ENCODE results near the gene GPC5.

GPC5 gene

GRCh38 chr13:92843549-92843948 is 1445.1 kb downstream of the GPC5 start:
- no peaks in the 10 kb centered on the region for H3K9me3 ChIP-seq (ENCODE audit: insufficient read depth, low read depth, low read length)
- no peak overlapping the region for H3K23ac ChIP-seq (ENCODE audit: low read length)

GRCh38 chr13:92849381-92849780 is 1451.0 kb downstream of the GPC5 start:
- Histone ChIP-seq H3K27ac (ENCODE audit: low read depth, low read length) (no peak overlapping the region), H3K4me1 (ENCODE audit: control insufficient read depth in 1 of 2, insufficient read depth in 2 of 2, low read length in 2 of 2) (no peaks in the 10 kb centered on the region)
- DNase-seq = no peak

More at GRCh38 chr13:92843549-92843948, 1445.1 kb downstream of the GPC5 start:
- Histone ChIP-seq H3K36me3 (ENCODE audit: control insufficient read depth in 1 of 2, insufficient read depth in 2 of 2, low read length in 2 of 2) (no peaks in the 10 kb centered on the region), H3K14ac (ENCODE audit: low read length) (no peak overlapping the region), H3K27ac (ENCODE audit: low read depth, low read length) (no peak overlapping the region), H3K27me3 (ENCODE audit: insufficient read depth, low read length) (no peaks in the 10 kb centered on the region), H3K79me2 (ENCODE audit: control insufficient read depth, insufficient read depth, low read length, poor library complexity) (no peaks in the 10 kb centered on the region), H3K79me1 (ENCODE audit: low read length) (no peaks in the 10 kb centered on the region), H3K4me2 (ENCODE audit: low read length) (no peak overlapping the region), H2BK12ac (ENCODE audit: low read length) (no peak overlapping the region), H3K4me1 (ENCODE audit: control insufficient read depth in 1 of 2, insufficient read depth in 2 of 2, low read length in 2 of 2) (peaks cover 0 to 3% of the 10 kb centered on the region in 2 experiments), H4K8ac (ENCODE audit: low read depth, low read length) (no peak overlapping the region), H3K18ac (ENCODE audit: low read length) (no peak overlapping the region), H2BK120ac (ENCODE audit: insufficient read depth, low read length, poor library complexity) (no peak overlapping the region), H2AK5ac (ENCODE audit: low read length) (no peak overlapping the region), H3K4me3 (ENCODE audit: low read depth, low read length) (no peak overlapping the region), H3K9ac (ENCODE audit: low read length) (no peak overlapping the region), H3K4ac (ENCODE audit: low read depth, low read length) (no peak overlapping the region), H2AFZ (ENCODE audit: insufficient read depth, low read length, poor library complexity) (no peak overlapping the region), H4K12ac (ENCODE audit: low read depth, low read length) (no peak overlapping the region), H2BK5ac (ENCODE audit: low read depth, low read length, poor library complexity) (no peak overlapping the region), H4K91ac (ENCODE audit: low read depth, low read length) (no peak overlapping the region)
- WGBS (ENCODE audit: extremely low coverage, insufficient coverage, insufficient read length) = no CpG with 5 or more reads among the region's 4 CpGs
- DNase-seq = no peak

GRCh38 chr13:92864584-92865284 is 1466.3 kb downstream of the GPC5 start:
- DNase-seq = no peak
- H3K4me1 ChIP-seq (ENCODE audit: control insufficient read depth in 1 of 2, insufficient read depth in 2 of 2, low read length in 2 of 2) = no peaks in the 10 kb centered on the region
- no peaks in the 10 kb centered on the region for H3K9me3 ChIP-seq (ENCODE audit: insufficient read depth, low read depth, low read length)
- no peak overlapping the region for H3K9ac ChIP-seq (ENCODE audit: low read length)
- H3K27me3 ChIP-seq (ENCODE audit: insufficient read depth, low read length) = no peaks in the 10 kb centered on the region
- no CpG with 5 or more reads among the region's 6 CpGs for WGBS (ENCODE audit: extremely low coverage, insufficient coverage, insufficient read length)
- H2BK12ac ChIP-seq (ENCODE audit: low read length) = no peak overlapping the region
- no peak overlapping the region for H3K4me3 ChIP-seq (ENCODE audit: low read depth, low read length)
- no peak overlapping the region for H4K12ac ChIP-seq (ENCODE audit: low read depth, low read length)
- H3K23ac ChIP-seq (ENCODE audit: low read length) = no peak overlapping the region
- H2BK120ac ChIP-seq (ENCODE audit: insufficient read depth, low read length, poor library complexity) = no peak overlapping the region
- H2AK5ac ChIP-seq (ENCODE audit: low read length) = no peak overlapping the region
- no peaks in the 10 kb centered on the region for H3K79me2 ChIP-seq (ENCODE audit: control insufficient read depth, insufficient read depth, low read length, poor library complexity)
- no peak overlapping the region for H3K14ac ChIP-seq (ENCODE audit: low read length)
- H3K79me1 ChIP-seq (ENCODE audit: low read length) = no peaks in the 10 kb centered on the region
- H3K27ac ChIP-seq (ENCODE audit: low read depth, low read length) = no peak overlapping the region
- H2BK5ac ChIP-seq (ENCODE audit: low read depth, low read length, poor library complexity) = no peak overlapping the region
- no peak overlapping the region for H3K4me2 ChIP-seq (ENCODE audit: low read length)
- H3K18ac ChIP-seq (ENCODE audit: low read length) = no peak overlapping the region
- H3K36me3 ChIP-seq (ENCODE audit: control insufficient read depth in 1 of 2, insufficient read depth in 2 of 2, low read length in 2 of 2) = no peaks in the 10 kb centered on the region
- no peak overlapping the region for H4K91ac ChIP-seq (ENCODE audit: low read depth, low read length)
- H4K8ac ChIP-seq (ENCODE audit: low read depth, low read length) = no peak overlapping the region
- no peak overlapping the region for H2AFZ ChIP-seq (ENCODE audit: insufficient read depth, low read length, poor library complexity)
- H3K4ac ChIP-seq (ENCODE audit: low read depth, low read length) = no peak overlapping the region

More at GRCh38 chr13:92849381-92849780, 1451.0 kb downstream of the GPC5 start:
- Histone ChIP-seq H3K4ac (ENCODE audit: low read depth, low read length) (no peak overlapping the region), H3K4me2 (ENCODE audit: low read length) (no peak overlapping the region), H2BK5ac (ENCODE audit: low read depth, low read length, poor library complexity) (no peak overlapping the region), H3K9me3 (ENCODE audit: insufficient read depth, low read depth, low read length) (no peaks in the 10 kb centered on the region), H3K27me3 (ENCODE audit: insufficient read depth, low read length) (no peaks in the 10 kb centered on the region), H2AK5ac (ENCODE audit: low read length) (no peak overlapping the region), H3K18ac (ENCODE audit: low read length) (no peak overlapping the region), H3K14ac (ENCODE audit: low read length) (no peak overlapping the region), H3K79me2 (ENCODE audit: control insufficient read depth, insufficient read depth, low read length, poor library complexity) (no peaks in the 10 kb centered on the region), H2BK120ac (ENCODE audit: insufficient read depth, low read length, poor library complexity) (no peak overlapping the region), H3K23ac (ENCODE audit: low read length) (no peak overlapping the region), H3K79me1 (ENCODE audit: low read length) (no peaks in the 10 kb centered on the region), H3K4me3 (ENCODE audit: low read depth, low read length) (no peak overlapping the region), H4K12ac (ENCODE audit: low read depth, low read length) (no peak overlapping the region), H2AFZ (ENCODE audit: insufficient read depth, low read length, poor library complexity) (no peak overlapping the region), H2BK12ac (ENCODE audit: low read length) (no peak overlapping the region), H3K9ac (ENCODE audit: low read length) (no peak overlapping the region), H4K91ac (ENCODE audit: low read depth, low read length) (no peak overlapping the region), H4K8ac (ENCODE audit: low read depth, low read length) (no peak overlapping the region), H3K36me3 (ENCODE audit: control insufficient read depth in 1 of 2, insufficient read depth in 2 of 2, low read length in 2 of 2) (no peaks in the 10 kb centered on the region)

- no peak overlapping the region for H3K18ac ChIP-seq (ENCODE audit: low read length)
- no peak overlapping the region for H4K91ac ChIP-seq (ENCODE audit: low read depth, low read length)
- H3K4me2 ChIP-seq (ENCODE audit: low read length) = no peak overlapping the region
- no peak overlapping the region for H2BK5ac ChIP-seq (ENCODE audit: low read depth, low read length, poor library complexity)
- no peak overlapping the region for H2AFZ ChIP-seq (ENCODE audit: insufficient read depth, low read length, poor library complexity)
- no peak overlapping the region for H3K23ac ChIP-seq (ENCODE audit: low read length)
- H3K27me3 ChIP-seq (ENCODE audit: insufficient read depth, low read length) = no peaks in the 10 kb centered on the region
- no peak overlapping the region for H3K14ac ChIP-seq (ENCODE audit: low read length)
- no peak overlapping the region for H3K27ac ChIP-seq (ENCODE audit: low read depth, low read length)
- no peak overlapping the region for H4K8ac ChIP-seq (ENCODE audit: low read depth, low read length)
- H2BK12ac ChIP-seq (ENCODE audit: low read length) = no peak overlapping the region
- H3K4me1 ChIP-seq (ENCODE audit: control insufficient read depth in 1 of 2, insufficient read depth in 2 of 2, low read length in 2 of 2) = no peaks in the 10 kb centered on the region
- H2BK120ac ChIP-seq (ENCODE audit: insufficient read depth, low read length, poor library complexity) = no peak overlapping the region
- no peak overlapping the region for H3K4ac ChIP-seq (ENCODE audit: low read depth, low read length)
- WGBS (ENCODE audit: extremely low coverage, insufficient coverage, insufficient read length) = no CpG with 5 or more reads among the region's 3 CpGs
- H3K4me3 ChIP-seq (ENCODE audit: low read depth, low read length) = no peak overlapping the region
- H3K36me3 ChIP-seq (ENCODE audit: control insufficient read depth in 1 of 2, insufficient read depth in 2 of 2, low read length in 2 of 2) = no peaks in the 10 kb centered on the region
- H3K79me2 ChIP-seq (ENCODE audit: control insufficient read depth, insufficient read depth, low read length, poor library complexity) = no peaks in the 10 kb centered on the region
- H3K9ac ChIP-seq (ENCODE audit: low read length) = no peak overlapping the region
- H4K12ac ChIP-seq (ENCODE audit: low read depth, low read length) = no peak overlapping the region
- no peak for DNase-seq
- H3K79me1 ChIP-seq (ENCODE audit: low read length) = no peaks in the 10 kb centered on the region
- no peaks in the 10 kb centered on the region for H3K9me3 ChIP-seq (ENCODE audit: insufficient read depth, low read depth, low read length)
- H2AK5ac ChIP-seq (ENCODE audit: low read length) = no peak overlapping the region
Observed at GRCh38 chr13:92873029-92873428, 1474.6 kb downstream of the GPC5 start.
